HUES48 (cell line): Measurements from ENCODE around the gene NPDC1.
A peak's percentile ranks its signal among the peaks of the same experiment; 100 is the strongest.
"Not testable (repeated sequence)": the region's sequence is repeated elsewhere in the genome, so short reads cannot be mapped to it uniquely, and the experiment has no call there.

Experiments used
- H3K27ac ChIP-seq: one replicate; pipeline ENCODE4 v1.7.0; 2013; ENCODE audit warnings: low read depth, low read length, inconsistent platforms
- H3K27me3 ChIP-seq: 2 replicates; pipeline ENCODE4 v1.6.1; 2013; ENCODE audit warnings: mild to moderate bottlenecking, low read length; ENCODE audit not compliant: control insufficient read depth, insufficient read depth
- H3K36me3 ChIP-seq: 2 replicates; pipeline ENCODE4 v1.6.1; 2013; ENCODE audit warnings: low read length; ENCODE audit not compliant: control insufficient read depth, insufficient read depth
- H3K4me1 ChIP-seq: 2 replicates; pipeline ENCODE4 v1.6.1; 2013; ENCODE audit warnings: mild to moderate bottlenecking, low read length; ENCODE audit not compliant: control insufficient read depth, insufficient read depth
- H3K4me3 ChIP-seq: 2 replicates; pipeline ENCODE4 v1.5.1; 2013; ENCODE audit warnings: mild to moderate bottlenecking, low read depth, low read length
- H3K9ac ChIP-seq: 2 replicates; pipeline ENCODE4 v1.6.1; 2013; ENCODE audit warnings: mild to moderate bottlenecking, low read depth, low read length, moderate library complexity
- H3K9me3 ChIP-seq: 2 replicates; pipeline ENCODE4 v1.6.1; 2013; ENCODE audit warnings: low read length; ENCODE audit not compliant: control insufficient read depth, insufficient read depth

Gene NPDC1

GRCh38 chr9:137006116-137007003 is 39.6 kb downstream of the NPDC1 start:
- Histone ChIP-seq H3K27ac (no peak overlapping the region), H3K36me3 (no peaks in the 10 kb centered on the region), H3K9ac (no peak overlapping the region), H3K27me3 (no peaks in the 10 kb centered on the region), H3K9me3 (no peaks in the 10 kb centered on the region; the same call in 1 of the 2 replicates), H3K4me3 (no peak overlapping the region), H3K4me1 (no peaks in the 10 kb centered on the region)

GRCh38 chr9:137004285-137004684 is 41.7 kb downstream of the NPDC1 start:
- not testable (repeated sequence) for H3K4me3 ChIP-seq, H3K4me1 ChIP-seq, H3K27ac ChIP-seq, H3K9ac ChIP-seq, H3K27me3 ChIP-seq, H3K36me3 ChIP-seq, H3K9me3 ChIP-seq

DNA sequence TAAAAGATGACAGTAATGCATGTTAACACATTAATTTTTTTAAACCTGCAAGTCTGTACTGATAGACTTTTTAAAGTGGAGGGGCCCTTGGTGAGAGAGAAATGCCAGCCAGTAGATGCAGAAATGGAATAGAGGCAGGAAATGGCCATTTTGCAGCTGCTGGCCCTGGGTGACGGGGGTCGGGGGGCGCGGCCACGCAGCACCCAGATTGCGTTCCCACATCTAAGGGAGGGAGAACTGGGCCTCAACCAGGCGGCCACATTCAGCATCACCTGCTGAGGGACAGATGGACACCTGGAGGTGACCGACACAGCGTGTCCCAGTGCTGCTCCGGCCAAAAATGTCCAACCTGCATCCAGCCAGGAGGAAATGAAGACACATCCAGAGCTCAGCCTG is 43.3 kb downstream of the NPDC1 start:
- Histone ChIP-seq H3K4me3 (no peak overlapping the region), H3K9me3 (no peaks in the 10 kb centered on the region; the same call in 1 of the 2 replicates), H3K36me3 (no peaks in the 10 kb centered on the region), H3K27ac (no peak overlapping the region), H3K9ac (no peak overlapping the region), H3K27me3 (0 out of 2 replicates have a peak, but pooled peaks cover under 1% of the 10 kb centered on the region), H3K4me1 (no peaks in the 10 kb centered on the region; the same call in 1 of the 2 replicates)

DNA sequence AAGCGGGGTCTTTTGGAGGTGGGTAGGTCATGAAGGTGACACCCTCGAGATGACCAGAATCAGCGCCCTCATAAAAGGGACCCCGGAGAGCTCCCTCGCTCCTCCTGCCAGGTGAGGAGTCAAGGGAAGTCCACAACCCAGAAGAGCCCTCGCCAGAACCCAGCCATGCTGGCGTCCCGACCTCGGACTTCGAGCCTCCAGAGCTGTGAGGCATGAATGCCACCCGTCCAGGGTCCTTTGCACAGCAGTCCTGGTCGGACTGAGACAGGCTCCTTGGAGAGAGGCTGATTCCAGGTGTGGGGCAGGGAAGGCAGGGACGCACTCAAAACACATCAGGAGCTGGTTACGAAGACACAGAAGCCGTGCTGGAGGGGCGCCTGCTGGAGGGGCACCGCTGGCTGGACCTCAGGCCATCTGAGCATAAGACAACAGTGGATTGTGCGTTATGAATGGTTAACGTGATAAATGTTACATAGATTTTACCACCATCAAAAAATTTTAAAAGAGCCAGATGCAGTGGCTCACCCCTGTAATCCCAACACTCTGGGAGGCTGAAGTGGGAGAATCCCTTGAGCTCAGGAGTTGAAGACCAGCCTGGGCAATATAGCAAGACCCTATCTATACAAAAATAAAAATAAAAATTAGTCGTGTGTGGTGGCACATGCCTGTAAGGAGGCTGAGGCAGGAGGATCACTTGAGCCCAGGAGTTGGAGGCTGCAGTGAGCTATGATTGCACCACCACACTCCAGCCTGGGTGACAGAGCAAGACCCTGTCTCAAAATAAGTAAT is 43.9 kb downstream of the NPDC1 start:
- Histone ChIP-seq H3K9me3 (no peaks in the 10 kb centered on the region; the same call in 1 of the 2 replicates), H3K27me3 (0 out of 2 replicates have a peak, but pooled peaks cover 6% of the 10 kb centered on the region), H3K36me3 (no peaks in the 10 kb centered on the region), H3K4me3 (no peak overlapping the region), H3K9ac (no peak overlapping the region), H3K27ac (no peak overlapping the region), H3K4me1 (peaks cover 6% of the 10 kb centered on the region; the same call in 1 of the 2 replicates)

GRCh38 chr9:137000177-137000930 is 45.6 kb downstream of the NPDC1 start:
- Histone ChIP-seq H3K36me3 (no peaks in the 10 kb centered on the region), H3K27me3 (peaks cover 17% of the 10 kb centered on the region; the same call in 1 of the 2 replicates), H3K4me3 (no peak overlapping the region), H3K27ac (no peak overlapping the region), H3K9ac (no peak overlapping the region), H3K9me3 (no peaks in the 10 kb centered on the region; the same call in 1 of the 2 replicates), H3K4me1 (peaks cover 6% of the 10 kb centered on the region; the same call in 1 of the 2 replicates)

- no peak overlapping the region for H3K9ac ChIP-seq
- H3K36me3 ChIP-seq, result 0 out of 2 replicates have a peak, but pooled peaks cover 7% of the 10 kb centered on the region
- peaks cover 35% of the 10 kb centered on the region for H3K27me3 ChIP-seq
- no peaks in the 10 kb centered on the region for H3K9me3 ChIP-seq
- H3K4me3 ChIP-seq, result no peak overlapping the region
- H3K4me1 ChIP-seq, result peaks cover 6% of the 10 kb centered on the region; the same call in 1 of the 2 replicates
- no peak overlapping the region for H3K27ac ChIP-seq
Observed at GRCh38 chr9:136997830-136998234, 48.1 kb downstream of the NPDC1 start.

- no peak overlapping the region for H3K9ac ChIP-seq
- no peak overlapping the region for H3K27ac ChIP-seq
- peaks cover 6% of the 10 kb centered on the region; the same call in 1 of the 2 replicates for H3K4me1 ChIP-seq
- peaks cover 35% of the 10 kb centered on the region for H3K27me3 ChIP-seq
- no peak overlapping the region for H3K4me3 ChIP-seq
- H3K9me3 ChIP-seq, result no peaks in the 10 kb centered on the region
- 0 out of 2 replicates have a peak, but pooled peaks cover 7% of the 10 kb centered on the region for H3K36me3 ChIP-seq
Observed at GRCh38 chr9:136997371-136997770, 48.6 kb downstream of the NPDC1 start.

DNA sequence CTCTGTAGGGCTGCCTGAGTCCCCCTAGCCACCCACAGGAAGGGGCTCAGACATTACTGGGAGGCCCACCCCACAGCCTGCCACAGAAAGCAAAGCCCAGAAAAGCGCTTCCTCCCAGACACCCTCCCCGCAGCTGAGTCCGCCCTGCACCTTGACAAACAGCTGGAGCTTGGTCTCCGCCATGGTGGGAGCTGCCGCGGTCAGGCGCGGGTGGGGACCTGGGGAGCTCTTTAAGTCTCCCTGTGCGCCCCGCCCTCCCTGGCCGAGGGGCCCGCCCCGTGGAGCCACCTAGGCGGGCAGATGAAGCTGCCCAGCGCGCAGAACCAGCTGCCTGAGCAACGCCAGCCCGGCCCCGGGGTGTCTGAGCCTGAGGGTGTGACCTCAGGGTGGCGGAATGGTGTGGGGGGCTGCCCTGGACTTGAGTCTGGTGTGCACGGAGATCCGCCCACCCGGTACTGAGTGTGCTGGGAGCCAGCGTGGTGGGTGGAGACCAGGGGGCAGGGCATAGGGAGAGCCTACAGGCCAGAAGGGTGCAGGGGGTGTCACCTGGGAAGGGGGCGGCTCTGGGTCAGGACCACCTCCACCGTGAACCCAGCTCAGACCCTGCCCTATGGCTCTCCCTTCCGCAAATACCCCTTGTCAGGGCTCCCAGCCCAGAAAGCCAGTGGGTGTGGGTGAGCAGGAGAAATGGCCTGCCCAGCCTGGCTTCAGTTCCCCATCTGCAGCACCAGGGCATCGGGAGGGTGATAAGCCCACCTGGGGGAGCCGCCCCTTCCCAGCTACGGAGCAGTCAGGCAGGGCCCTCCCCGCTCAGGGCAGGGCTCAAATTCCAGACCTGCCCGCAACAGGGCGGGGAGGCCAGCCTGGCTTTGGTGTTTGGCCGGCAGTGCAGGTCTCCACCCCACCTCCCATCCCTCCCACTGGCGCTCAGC is 49.4 kb downstream of the NPDC1 start, which contains the start of gene CLIC3:
TSS of gene CLIC3 (minus strand) at position 208 of the 932 bp plus-strand sequence. CDS start at position 183, 25 bp downstream.
- 0 out of 2 replicates have a peak, but pooled peaks cover 7% of the 10 kb centered on the region for H3K36me3 ChIP-seq
- peak within 1 kb of the TSS; percentile 23; the same call in 1 of the 2 replicates for H3K4me3 ChIP-seq
- H3K4me1 ChIP-seq, result peaks cover 6% of the 10 kb centered on the region; the same call in 1 of the 2 replicates
- no peaks in the 10 kb centered on the region for H3K9me3 ChIP-seq
- no peak within 1 kb of the TSS for H3K27ac ChIP-seq
- no peak within 1 kb of the TSS for H3K9ac ChIP-seq
- H3K27me3 ChIP-seq, result peaks cover 35% of the 10 kb centered on the region

DNA sequence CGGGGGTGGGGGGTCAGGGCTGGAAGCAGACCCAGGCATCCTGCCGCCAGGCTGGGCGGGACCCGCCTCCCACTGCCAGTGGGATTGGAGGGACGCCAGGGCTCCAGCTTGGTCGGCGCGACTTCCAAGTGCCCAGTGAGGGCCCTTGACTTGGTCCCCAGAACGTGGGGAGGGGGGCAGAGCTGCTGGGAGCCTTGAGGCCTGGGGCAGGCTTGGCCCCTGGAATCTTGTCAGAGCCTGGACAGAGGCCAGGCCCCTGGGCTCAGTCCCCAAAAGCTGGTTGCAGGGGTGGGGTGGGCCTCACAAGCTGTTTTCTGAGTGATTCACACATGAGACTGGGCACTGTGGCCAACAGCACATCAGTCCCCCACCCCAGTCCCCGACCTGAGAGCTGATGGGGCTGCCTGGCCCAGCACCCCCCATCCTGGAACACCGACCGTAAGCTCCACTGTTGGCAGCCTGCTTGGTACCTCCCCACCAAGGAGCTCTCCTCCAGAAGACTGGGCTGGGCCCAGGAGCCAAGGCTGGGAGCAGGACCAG is 50.1 kb downstream of the NPDC1 start:
- H3K9ac ChIP-seq, result no peak overlapping the region
- H3K27me3 ChIP-seq, result peaks cover 41% of the 10 kb centered on the region
- H3K9me3 ChIP-seq, result no peaks in the 10 kb centered on the region
- no peak overlapping the region for H3K27ac ChIP-seq
- H3K4me1 ChIP-seq, result peaks cover 6% of the 10 kb centered on the region; the same call in 1 of the 2 replicates
- 0 out of 2 replicates have a peak, but pooled peaks cover 7% of the 10 kb centered on the region for H3K36me3 ChIP-seq
- no peak overlapping the region for H3K4me3 ChIP-seq
